WTC11 (cell line): ENCODE measurements around the gene SAFB.

Experiments
- ATF1 ChIP-seq: sonication (generic); formaldehyde crosslinking; IDR thresholded peaks from 2 replicates; pipeline ENCODE4 v1.8.1; 2023; ENCODE audit warnings: mild to moderate bottlenecking, moderate library complexity, missing genetic modification reagents
- ATF6 ChIP-seq: sonication (generic); formaldehyde crosslinking; IDR thresholded peaks from 2 replicates; pipeline ENCODE4 v1.8.1; 2023; ENCODE audit warnings: mild to moderate bottlenecking, missing genetic modification reagents
- CTCF ChIP-seq: fragments of 200-600 bp; IDR thresholded peaks from 2 replicates; pipeline ENCODE4 v1.8.0; 2022; ENCODE audit warnings: antibody characterized with exemption
- EMX1 ChIP-seq: fragments of 250-450 bp; sonication (Bioruptor Pico); IDR thresholded peaks from 2 replicates; pipeline ENCODE4 v1.8.0; 2021; ENCODE audit warnings: mild to moderate bottlenecking
- FOXJ3 ChIP-seq: sonication (generic); formaldehyde crosslinking; IDR thresholded peaks from 2 replicates; pipeline ENCODE4 v1.9.0; 2021; ENCODE audit warnings: missing genetic modification reagents, mild to moderate bottlenecking, borderline replicate concordance
- IRF1 ChIP-seq: sonication (generic); formaldehyde crosslinking; IDR thresholded peaks from 2 replicates; pipeline ENCODE4 v1.8.0; 2023; ENCODE audit warnings: missing genetic modification reagents
- JUN ChIP-seq: sonication (generic); formaldehyde crosslinking; IDR thresholded peaks from 2 replicates; pipeline ENCODE4 v1.8.0; 2023; ENCODE audit warnings: mild to moderate bottlenecking, missing genetic modification reagents
- SMAD4 ChIP-seq: sonication (generic); formaldehyde crosslinking; IDR thresholded peaks from 2 replicates; pipeline ENCODE4 v1.8.0; 2022; ENCODE audit warnings: mild to moderate bottlenecking, missing genetic modification reagents

- TF ChIP-seq SMAD4 (no peak), EMX1 (no peak), IRF1 (CRISPR knock-in tag) (no peak), ATF1 (CRISPR knock-in tag) (no peak), FOXJ3 (CRISPR knock-in tag) (no peak), JUN (CRISPR knock-in tag) (no peak), ATF6 (CRISPR knock-in tag) (no peak), CTCF (no peak)
These were observed 50.9 kb downstream of the SAFB start for GRCh38 chr19:5673752-5674151.
